Measurements from ENCODE around the gene KLHL2.
A peak's percentile ranks its signal among the peaks of the same experiment; 100 is the strongest.
"Not testable (repeated sequence)": the region's sequence is repeated elsewhere in the genome, so short reads cannot be mapped to it uniquely, and the experiment has no call there.

Gene KLHL2

GRCh38 chr4:165275357-165275756, 68.0 kb downstream of the KLHL2 start:
- not testable (repeated sequence) for H3K4me3 ChIP-seq (replicated peaks in 1 of 2; ENCODE audit: low read depth in 2 of 2, low read length in 2 of 2); DNase-seq (ENCODE audit: low read depth in 2 of 2)

- H3K4me3 ChIP-seq (replicated peaks in 1 of 2; ENCODE audit: low read depth in 2 of 2, low read length in 2 of 2); DNase-seq (ENCODE audit: low read depth in 2 of 2): not testable (repeated sequence)
Measured at GRCh38 chr4:165279531-165279930, 72.2 kb downstream of the KLHL2 start.

DNA sequence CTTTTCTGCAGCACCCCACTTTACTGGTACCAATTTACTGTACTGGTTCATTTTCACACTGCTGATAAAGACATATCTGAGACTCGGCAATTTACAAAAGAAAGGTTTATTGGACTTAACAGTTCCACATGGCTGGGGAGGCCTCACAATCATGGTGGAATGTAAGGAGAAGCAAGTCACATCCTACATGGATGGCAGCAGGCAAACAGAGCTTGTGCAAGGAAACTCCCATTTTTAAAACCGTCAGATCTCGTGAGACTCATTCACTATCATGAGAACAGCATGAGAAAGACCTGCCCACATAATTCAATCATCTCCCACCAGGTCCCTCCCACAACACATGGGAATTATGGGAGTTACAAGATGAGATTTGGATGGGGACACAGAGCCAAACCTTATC, 77.3 kb downstream of the KLHL2 start:
- not testable (repeated sequence) for H3K4me3 ChIP-seq (replicated peaks in 1 of 2; ENCODE audit: low read depth in 2 of 2, low read length in 2 of 2); DNase-seq (ENCODE audit: low read depth in 2 of 2)

- H3K4me3 ChIP-seq (replicated peaks in 1 of 2; ENCODE audit: low read depth in 2 of 2, low read length in 2 of 2); DNase-seq (ENCODE audit: low read depth in 2 of 2): not testable (repeated sequence)
Measured at GRCh38 chr4:165286619-165287340, 79.4 kb downstream of the KLHL2 start.

DNA sequence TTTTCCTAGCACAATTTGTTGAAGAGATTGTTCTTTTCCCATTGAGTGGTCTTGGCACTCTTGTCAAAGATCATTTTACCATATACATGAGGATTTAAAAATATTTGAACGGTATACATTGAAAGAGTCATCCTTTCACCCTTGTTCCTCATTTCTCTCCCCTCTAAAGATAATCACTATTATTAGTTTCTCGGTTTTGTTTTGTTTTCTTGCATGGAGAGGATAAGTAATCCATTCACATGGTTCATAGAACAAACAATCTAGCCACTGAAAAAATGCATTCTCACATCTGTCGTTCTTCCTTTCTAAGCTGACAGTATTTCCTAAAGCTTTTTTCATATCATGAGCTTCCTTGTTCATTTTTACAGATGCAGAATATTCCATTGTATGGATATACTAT, 80.9 kb downstream of the KLHL2 start:
- TF ChIP-seq, protein P1, sequence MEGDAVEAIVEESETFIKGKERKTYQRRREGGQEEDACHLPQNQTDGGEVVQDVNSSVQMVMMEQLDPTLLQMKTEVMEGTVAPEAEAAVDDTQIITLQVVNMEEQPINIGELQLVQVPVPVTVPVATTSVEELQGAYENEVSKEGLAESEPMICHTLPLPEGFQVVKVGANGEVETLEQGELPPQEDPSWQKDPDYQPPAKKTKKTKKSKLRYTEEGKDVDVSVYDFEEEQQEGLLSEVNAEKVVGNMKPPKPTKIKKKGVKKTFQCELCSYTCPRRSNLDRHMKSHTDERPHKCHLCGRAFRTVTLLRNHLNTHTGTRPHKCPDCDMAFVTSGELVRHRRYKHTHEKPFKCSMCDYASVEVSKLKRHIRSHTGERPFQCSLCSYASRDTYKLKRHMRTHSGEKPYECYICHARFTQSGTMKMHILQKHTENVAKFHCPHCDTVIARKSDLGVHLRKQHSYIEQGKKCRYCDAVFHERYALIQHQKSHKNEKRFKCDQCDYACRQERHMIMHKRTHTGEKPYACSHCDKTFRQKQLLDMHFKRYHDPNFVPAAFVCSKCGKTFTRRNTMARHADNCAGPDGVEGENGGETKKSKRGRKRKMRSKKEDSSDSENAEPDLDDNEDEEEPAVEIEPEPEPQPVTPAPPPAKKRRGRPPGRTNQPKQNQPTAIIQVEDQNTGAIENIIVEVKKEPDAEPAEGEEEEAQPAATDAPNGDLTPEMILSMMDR (IDR thresholded peaks at IDR 0.05; ENCODE audit: low read depth, low read length): no peak
- H3K4me3 ChIP-seq (replicated peaks in 1 of 2; ENCODE audit: low read depth in 2 of 2, low read length in 2 of 2): no peak overlapping the region
- DNase-seq (ENCODE audit: low read depth in 2 of 2): no peak

DNA sequence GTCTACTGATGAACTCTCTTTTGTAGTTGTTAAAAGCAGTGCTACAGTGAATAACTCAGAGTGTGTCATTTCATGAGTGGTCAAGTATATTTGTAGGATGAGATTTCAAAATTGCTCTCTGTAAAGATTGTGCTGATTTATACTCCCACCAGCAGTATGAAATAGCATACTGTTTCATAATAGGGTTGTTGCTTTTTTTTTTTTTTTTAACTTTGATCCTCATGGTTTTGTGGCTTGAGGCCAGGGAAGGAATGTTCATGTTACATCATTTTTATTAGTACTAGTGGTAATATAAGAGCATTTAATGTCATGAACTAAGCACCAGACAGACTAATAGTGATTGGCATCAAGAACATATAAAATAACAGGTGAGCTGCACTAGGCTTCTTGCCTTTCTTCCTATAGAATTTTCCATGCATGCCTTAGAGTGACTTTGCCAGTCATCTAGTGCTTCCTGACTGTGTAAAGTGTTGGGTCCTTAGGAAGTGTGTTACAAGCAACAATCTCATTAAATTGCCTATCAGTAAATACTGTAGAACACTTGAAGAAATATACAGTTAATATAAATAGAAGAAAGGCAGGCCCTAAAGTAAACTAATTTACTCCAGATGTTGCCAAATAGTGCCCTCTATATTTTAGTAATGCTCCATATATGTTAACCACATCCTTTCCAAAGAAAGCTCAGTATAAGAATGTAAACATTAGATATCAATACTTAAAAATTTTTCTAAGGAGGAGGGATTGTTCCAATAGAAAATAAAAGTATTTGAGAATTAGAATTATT, 81.5 kb downstream of the KLHL2 start:
- no peak overlapping the region for H3K4me3 ChIP-seq (replicated peaks in 1 of 2; ENCODE audit: low read depth in 2 of 2, low read length in 2 of 2)
- peak; percentile 83 to 85 for DNase-seq (ENCODE audit: low read depth in 2 of 2)
- TF ChIP-seq, protein P1 (IDR thresholded peaks at IDR 0.05; ENCODE audit: low read depth, low read length): no peak

DNA sequence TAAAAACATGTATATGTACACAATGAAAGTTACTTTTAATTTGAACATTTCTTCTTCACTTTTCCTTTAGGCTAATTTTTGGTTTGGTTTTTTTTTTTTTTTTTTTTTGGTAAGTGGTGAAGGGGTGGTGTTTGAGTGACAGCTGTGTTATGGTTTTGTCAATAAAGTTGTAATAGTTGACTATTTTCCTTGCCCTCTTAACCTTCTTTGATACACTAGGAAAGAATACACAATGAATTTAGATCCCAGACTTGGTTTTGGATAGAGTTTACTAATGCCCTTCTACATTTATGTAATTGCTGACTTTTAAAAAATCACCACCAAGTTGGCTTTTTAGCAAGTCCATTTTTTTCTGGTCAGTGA, 82.0 kb downstream of the KLHL2 start:
- DNase-seq (ENCODE audit: low read depth in 2 of 2): no peak
- TF ChIP-seq, protein P1 (IDR thresholded peaks at IDR 0.05; ENCODE audit: low read depth, low read length): no peak
- H3K4me3 ChIP-seq (replicated peaks in 1 of 2; ENCODE audit: low read depth in 2 of 2, low read length in 2 of 2): no peak overlapping the region

DNA sequence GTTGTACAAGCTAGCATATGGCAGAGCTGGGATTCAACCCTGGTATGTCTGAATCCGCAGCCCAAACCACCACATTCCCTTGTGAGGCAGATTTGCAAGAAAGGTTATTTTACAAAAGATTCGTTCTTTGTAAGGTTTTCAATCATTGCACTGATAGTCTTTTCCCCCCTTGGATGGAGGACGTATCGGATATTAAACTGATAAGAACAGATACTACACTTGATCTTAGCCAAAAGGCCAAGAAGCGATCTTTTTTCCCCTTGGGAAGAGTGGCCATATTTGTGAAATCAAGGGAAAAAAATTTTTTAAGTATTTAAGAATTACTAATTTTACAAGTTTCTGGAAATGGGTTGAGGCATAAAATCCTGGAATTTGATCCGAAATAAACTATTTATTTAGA, 85.7 kb downstream of the KLHL2 start:
- peak in 1 of 2 donors; percentile 48 for DNase-seq (ENCODE audit: low read depth in 2 of 2)
- TF ChIP-seq, protein P1 (IDR thresholded peaks at IDR 0.05; ENCODE audit: low read depth, low read length): no peak
- H3K4me3 ChIP-seq (replicated peaks in 1 of 2; ENCODE audit: low read depth in 2 of 2, low read length in 2 of 2): no peak overlapping the region
